ENCODE results near the gene LYSMD1. TPM values are rescaled to one million over a fixed set of nuclear protein-coding genes. Genes with fewer than 3 reads are reported as not detected.
"Not testable (repeated sequence)": the region's sequence is repeated elsewhere in the genome, so short reads cannot be mapped to it uniquely, and the experiment has no call there.

The LYSMD1 gene, protein sequence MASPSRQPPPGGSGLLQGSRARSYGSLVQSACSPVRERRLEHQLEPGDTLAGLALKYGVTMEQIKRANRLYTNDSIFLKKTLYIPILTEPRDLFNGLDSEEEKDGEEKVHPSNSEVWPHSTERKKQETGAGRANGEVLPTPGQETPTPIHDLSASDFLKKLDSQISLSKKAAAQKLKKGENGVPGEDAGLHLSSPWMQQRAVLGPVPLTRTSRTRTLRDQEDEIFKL
- 2.0 and 5.0 TPM in 2 replicates for total RNA-seq

DNA sequence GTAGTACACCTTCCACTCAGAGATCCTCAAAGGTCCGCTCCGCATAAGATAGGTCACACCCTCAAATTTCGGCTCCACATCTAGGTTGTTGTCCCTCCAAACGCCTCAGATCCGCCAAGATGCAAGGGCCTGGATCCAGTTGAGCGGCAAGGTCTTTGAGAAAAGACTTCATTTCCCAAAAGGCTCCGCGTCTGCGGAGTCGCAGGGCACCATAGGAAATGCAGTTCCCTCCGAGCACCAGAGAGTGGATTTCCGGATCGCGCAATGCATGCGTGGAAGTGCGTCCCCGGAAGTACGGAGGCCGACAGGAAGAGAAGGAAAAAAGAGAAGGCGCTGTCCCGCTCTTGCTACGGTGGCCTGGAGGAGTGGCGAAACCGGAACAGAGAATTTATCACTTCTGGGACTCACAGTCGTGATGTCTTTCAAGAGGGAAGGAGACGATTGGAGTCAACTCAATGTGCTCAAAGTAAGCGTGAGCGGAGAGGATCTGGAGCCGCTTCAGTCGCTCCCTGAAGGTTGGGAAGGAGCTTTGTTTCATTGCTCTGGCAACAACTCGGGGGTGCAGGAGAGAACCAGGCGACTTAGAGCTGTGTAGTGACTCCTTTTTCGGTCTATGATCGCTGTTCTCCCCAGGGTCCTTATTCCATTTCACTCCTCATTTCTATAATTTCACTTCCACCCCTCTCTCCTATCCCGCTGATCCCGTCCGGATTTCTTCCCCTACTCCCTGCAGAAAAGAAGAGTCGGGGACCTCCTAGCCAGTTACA is at the start of gene LYSMD1, which contains the start of gene SCNM1:
Gene LYSMD1, minus strand, starts transcription at position 165 of the 767 bp plus-strand sequence. CDS start 644 bp downstream, outside the sequence.
Gene SCNM1, plus strand, starts transcription at position 407 of the 767 bp plus-strand sequence. Its CDS starts 9 bp downstream, at position 416.
- peak; percentile 97 to 99 for DNase-seq (ENCODE audit: low read depth in 2 of 2)

DNA sequence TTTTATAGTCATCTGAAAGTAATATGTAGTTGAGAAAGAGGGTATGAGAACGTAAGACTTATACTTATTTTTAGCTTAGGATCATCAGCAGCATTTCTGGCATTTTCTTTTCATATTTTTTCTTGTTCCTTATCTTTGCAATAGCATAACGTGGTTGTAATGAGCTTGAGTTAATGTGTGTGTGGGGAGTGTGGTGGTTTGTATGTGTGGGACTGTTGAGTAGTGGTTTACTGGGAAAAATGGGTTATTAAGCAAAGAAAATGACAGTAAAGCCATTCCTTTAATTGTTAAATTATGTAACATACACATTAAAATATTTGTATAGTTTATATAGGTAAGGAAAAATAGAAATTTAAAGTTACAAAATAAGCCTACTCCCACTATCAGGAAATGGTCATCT is 47.9 kb upstream of the LYSMD1 start:
- no peak for DNase-seq (ENCODE audit: low read depth in 2 of 2)

DNA sequence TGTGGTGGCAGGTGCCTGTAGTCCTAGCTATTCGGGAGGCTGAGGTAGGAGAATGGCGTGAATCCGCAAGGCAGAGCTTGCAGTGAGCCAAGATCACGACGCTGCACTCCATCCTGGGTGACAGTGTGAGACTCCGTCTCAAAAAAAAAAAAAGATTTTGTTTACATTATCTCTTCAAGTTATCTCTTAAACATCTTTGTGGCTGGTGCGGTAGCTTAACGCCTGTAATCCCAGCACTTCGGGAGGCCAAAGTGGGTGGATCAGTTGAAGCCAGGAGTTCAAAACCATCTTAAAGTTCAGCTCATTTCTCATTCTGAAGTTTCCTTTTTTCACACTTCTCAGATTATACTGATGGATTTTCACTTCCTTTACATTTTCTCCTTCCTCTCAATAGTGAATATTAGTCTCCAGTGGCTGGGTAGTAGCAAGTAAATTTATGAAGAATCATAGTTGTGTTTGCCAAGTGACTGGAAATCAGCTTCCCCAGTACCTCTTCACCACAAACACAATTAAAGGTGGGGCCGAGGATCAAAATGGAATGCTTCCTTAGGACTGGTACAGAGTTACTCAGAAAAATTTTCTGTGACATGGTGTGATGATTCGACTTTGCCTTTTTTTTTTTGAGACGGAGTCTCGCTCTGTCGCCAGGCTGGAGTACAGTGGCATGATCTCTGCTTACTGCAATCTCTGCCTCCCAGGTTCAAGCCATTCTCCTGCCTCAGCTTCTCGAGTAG is 46.4 kb upstream of the LYSMD1 start:
- no peak for DNase-seq (ENCODE audit: low read depth in 2 of 2)

DNA sequence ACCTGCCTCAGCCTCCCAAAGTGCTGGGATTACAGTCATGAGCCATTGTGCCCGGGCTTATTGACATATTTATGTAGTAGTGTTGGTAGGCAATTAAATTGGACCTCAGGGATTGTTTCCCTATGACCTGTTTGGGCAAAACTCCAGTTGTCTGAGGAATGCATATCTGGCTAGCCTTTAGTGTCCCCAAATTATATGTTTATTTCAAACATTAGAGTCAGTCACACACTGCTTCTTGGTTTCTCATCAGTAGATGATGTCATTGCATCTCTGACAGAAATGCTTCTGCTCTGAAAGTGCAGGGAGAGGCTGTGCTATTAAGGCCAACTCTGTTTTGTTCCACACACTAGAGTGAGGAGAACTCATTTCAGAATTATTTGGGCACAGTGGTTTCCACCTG is 45.1 kb upstream of the LYSMD1 start:
- DNase-seq (ENCODE audit: low read depth in 2 of 2): peak in 1 of 2 donors; percentile 37

DNA sequence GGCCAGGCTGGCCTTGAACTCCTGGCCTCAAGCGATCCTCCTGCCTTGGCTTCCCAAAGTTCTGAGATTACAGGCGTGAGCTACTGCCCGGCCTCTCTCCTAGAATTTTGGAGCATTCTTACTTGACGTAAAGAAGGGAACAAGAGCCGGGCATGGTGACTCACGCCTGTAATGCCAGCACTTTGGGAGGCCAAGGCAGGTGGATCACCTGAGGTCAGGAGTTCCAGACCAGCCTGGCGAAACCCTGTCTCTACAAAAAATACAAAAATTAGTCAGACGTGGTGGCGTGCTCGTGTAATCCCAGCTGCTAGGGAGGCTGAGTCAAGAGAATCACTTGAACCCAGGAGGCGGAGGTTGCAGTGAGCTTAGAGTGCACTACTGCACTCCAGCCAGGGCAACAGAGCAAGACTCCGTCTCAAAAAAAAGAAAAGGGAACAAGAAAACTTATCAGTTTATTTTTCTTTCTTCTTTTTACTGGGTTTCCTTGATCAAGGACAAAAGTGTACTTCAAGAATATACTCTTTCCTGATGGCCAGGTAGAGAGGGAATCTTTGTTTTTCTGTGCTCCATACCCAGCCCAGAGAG is 39.8 kb upstream of the LYSMD1 start:
- DNase-seq (ENCODE audit: low read depth in 2 of 2): not testable (repeated sequence)

DNA sequence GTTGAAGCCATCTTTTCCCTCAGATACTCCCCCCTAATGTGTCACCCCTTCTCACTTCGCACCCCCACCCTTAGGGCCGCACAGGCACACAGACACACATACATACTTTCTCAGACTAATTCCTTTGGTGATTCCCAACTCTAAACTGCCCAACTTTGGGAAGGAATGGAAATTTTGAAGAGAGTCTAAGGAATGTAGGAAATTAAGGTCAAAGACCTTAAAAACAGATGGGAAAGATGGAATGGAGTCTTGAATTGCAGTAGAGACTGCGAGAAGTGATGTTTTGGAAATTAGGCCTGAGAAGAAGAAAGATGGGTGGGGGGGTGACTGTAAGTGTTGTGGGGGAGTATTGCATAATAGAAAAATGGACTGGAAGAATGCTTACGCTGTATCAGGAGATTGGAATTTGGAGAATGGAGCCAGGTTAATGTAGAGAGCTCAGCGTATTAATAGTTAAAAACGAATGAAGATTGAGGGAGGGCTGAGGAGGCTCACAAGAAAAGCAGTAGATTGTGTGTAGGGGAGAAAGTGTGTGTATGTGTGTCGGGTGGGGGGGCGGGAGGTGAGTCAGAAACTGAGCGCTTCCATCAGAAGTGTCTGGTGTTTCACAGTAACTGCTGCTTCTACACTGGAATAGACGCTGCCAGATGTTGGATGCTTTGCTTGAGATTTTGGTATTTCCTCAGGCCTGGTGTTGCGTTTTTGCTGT is 34.3 kb upstream of the LYSMD1 start:
- DNase-seq (ENCODE audit: low read depth in 2 of 2): peak; percentile 34 to 61

DNA sequence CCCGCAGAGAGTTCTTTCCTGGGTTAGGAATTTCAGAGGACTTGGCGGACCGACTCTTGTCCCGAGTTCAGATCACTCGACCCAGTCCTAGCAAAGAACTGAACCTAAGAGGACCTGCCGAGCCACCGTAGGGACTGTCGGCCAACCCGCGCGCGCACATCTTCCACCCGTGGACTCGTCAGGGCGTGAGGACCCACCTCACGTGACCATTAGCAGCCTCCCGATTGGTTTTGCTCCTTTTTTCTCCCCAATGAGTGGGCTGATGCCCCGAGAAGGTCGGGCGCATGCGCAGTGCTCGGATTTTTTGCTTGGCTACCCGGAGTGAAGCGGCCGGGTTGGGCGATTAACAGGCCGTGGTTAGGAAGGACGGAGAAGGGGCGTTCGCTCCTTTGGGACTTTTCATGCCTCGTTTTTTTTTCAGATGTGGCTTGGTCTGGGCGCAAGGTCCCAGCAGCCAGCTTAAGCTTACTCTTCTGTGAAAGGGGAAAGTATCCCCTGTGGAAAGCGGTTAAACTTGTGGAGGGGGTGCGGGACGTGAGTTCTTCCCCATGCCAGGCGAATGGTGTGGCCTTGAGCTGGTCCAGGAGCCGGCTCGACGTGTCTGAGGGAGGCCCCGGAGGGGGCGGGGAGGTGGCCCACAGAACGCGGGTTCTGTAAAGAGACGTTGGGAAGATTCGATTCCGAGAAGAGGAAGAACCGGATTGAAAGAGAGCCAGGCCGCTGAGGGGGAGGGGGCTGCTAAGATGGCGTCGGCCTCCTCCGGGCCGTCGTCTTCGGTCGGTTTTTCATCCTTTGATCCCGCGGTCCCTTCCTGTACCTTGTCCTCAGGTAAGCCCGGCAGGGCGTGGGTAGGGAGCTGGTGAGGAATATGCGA is 32.8 kb upstream of the LYSMD1 start, which contains the start of gene PIP5K1A:
Gene PIP5K1A, plus strand, starts transcription at position 299 of the 874 bp plus-strand sequence. Its CDS starts 445 bp downstream, at position 744.
- peak; percentile 98 to 99 for DNase-seq (ENCODE audit: low read depth in 2 of 2)

DNA sequence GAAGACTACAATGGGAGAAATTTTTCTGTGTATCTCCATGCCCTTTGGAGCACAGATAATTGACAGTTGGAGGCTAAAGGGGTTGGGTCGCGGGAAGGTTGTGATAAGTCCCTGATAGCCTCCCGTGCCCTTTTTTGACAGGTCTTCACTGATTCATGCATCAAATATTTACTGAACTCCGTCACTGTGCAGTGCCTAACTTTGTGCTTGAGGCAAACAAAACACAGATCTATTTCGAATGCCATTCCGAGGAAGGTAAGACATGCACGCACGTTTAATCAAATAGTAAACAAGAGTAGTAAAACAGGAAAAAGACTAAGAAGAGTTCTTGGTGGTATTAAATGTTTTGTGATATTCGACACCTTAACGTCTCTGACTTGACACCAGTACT is 32.2 kb upstream of the LYSMD1 start:
- DNase-seq (ENCODE audit: low read depth in 2 of 2): no peak

DNA sequence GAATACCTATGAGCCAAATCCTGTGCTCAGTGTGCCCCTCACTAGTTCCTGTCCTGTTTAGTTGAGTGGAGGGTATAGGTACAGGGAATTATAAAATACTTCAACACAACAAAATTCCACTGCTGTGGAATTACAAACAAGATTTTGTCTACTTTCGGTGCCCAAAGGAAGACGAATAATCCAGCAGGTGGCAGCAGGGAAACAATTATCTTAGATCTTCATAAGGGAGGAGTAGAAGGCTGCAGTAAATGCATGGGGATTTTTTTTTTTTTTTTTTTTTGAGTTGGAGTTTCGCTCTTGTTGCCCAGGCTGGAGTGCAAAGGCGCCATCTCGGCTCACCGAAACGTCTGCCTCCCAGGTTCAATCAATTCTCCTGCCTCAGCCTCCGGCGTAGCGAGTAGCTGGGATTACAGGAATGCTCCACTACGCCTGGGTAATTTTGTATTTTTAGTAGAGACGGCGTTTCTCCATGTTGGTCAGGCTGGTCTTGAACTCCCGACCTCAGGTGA is 30.6 kb upstream of the LYSMD1 start:
- peak; percentile 89 for DNase-seq (ENCODE audit: low read depth in 2 of 2)

DNA sequence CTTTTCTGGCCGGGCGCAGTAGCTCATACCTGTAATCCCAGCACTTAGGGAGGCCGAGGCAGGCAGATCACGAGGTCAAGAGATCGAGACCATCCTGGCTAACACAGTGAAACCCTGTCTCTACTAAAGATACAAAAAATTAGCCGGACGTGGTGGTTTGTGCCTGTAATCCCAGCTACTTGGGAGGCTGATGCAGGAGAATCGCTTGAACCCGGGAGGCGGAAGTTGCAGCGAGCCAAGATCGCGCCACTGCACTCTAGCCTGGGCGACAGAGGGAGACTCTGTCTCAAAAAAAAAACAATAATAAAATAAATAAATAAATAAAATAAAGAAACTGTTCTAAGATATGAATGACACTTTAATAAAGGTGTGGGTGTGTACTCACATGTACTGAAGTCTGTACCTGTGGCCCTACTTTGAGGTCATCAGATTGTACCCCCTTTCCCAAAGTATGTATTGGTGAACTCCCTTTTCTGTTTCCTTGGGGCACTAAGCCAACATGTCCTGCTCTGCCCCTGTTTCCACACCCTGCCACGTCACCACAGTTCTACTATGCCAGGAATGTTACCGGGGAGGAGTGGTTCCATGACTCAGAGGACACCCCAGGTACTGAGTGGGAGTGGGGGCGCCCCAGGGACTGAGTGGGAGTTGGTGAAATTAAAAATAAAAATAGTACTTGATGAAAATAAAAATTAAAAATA is 29.3 kb upstream of the LYSMD1 start:
- peak; percentile 72 to 80 for DNase-seq (ENCODE audit: low read depth in 2 of 2)

DNA sequence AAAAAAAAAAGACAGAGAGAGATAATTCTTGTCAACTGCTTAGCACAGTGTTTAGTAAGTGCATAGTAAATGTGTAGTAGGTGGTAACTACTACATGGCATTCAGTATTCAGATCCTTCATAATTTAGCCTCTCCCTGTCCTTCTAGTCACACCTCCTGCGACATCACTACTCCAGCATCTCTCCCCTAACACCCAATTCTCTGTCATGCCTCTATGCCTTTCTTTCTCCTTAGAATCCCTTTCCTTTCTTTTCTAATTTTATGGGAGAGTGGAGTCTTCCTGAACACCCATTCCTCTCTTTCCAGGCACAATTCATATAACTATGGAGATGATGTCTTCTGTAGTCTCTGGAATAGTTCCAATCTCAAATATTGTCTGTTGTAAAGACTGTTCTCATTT is 28.2 kb upstream of the LYSMD1 start:
- DNase-seq (ENCODE audit: low read depth in 2 of 2): no peak

DNA sequence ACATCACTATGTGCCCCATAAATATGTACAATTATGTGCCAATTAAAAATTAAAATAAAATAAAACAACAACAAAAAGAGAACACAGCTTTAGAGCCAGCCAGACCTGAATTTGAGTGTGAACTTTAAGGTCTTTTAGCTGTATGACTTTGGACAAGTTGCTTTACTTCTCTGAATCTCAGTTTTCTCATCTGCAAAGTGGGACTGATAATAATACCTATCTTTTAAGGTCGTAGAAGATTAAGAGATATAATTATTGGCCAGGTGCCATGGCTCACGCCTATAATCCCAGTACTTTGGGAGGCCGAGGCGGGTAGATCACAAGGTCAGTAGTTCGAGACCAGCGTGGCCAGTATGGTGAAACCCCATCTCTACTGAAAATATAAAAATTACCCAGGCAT is 27.6 kb upstream of the LYSMD1 start:
- no peak for DNase-seq (ENCODE audit: low read depth in 2 of 2)

DNA sequence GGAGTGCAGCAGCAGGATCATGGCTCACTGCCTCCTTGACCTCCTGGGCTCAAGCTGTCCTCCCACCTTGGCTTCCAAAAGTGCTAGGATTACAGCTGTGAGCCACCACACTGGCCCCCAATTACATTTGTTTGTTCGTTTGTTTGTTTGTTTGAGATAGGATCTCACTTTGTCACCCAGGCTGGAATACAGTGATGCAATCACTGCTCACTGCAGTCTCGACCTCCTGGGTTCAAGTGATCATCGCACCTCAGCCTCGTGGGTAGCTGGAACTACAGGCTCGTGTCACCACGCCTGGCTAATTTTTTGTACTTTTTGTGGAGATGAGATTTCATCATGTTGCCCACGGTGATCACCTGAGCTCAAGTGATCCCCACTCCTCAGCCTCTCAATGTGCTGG is 26.3 kb upstream of the LYSMD1 start:
- no peak for DNase-seq (ENCODE audit: low read depth in 2 of 2)

DNA sequence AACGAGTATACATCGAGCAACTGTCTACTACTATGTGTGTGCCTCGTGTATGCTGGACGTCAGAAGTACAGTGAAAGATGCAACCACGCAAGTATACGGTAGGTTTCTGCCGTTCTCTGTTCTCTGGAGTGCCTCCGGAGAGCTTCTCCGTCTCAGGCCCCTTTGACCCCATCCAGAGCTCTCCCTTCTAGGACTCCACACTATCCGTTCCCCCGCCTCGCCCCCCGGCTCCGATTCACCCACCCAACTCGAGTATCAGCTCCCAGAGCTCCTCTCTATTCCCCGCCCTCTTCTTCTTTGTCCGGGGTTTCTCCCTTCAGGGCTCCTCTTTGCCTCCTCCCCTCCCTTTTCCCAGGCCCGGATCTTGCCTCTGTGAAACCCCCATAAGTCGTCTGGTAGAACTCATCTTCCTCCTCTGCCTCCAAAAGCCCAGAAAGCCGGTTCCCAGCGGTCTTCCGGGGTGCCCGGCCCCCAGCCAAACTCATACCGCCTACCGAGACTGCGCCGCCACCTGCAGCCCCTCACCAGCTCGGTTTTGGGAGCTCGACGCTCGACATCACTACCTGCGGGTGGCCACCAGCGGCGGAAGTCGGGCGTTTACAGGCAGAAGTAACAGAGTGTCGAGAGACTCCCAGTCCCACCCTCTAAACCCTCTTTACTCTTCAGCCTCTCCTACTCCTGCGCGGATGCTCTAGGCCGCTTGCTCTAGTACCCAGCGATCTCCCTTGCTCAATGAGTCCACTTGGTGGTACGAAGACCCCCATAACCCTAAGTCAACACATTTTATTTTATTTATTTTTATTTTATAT is 24.1 kb upstream of the LYSMD1 start, which contains the start of gene VPS72:
Gene VPS72, minus strand, starts transcription at position 561 of the 809 bp plus-strand sequence. Its CDS starts 76 bp downstream, at position 485.
- peak; percentile 92 for DNase-seq (ENCODE audit: low read depth in 2 of 2)

DNA sequence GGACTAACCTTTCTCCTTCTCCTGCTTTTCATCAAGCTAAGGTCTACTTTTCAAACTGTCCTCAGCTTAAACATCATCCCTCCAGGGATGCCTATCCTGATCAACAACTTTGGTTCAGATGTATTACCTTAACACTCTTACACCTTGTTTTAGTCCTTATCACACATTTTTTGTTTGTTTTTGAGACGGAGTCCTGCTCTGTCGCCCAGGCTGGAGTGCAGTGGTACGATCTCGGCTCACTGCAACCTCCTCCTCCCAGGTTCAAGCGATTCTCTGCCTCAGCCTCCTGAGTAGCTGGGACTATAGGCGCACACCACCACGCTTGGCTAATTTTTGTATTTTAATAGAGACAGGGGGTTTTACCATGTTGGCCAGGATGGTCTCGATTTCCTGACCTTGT is 23.0 kb upstream of the LYSMD1 start:
- DNase-seq (ENCODE audit: low read depth in 2 of 2): not testable (repeated sequence)

DNA sequence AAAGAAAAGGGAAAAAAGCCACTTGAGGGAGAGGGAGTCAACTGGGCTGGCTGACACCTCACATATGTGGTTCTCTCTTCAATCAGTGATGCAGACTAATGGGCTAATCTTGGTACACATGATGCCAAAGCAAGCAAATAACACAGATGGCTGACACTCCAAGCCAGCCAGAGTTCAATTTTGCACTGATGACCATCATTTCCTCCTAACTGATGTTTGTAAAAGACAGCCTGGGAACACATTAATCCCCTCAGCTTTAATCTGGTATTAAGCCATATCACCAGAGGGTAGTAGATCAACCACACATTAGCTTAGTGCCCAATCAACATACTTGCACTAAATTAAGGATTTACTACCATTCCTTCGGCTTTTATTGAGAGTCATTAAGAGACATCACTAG is 21.5 kb upstream of the LYSMD1 start:
- DNase-seq (ENCODE audit: low read depth in 2 of 2): no peak

DNA sequence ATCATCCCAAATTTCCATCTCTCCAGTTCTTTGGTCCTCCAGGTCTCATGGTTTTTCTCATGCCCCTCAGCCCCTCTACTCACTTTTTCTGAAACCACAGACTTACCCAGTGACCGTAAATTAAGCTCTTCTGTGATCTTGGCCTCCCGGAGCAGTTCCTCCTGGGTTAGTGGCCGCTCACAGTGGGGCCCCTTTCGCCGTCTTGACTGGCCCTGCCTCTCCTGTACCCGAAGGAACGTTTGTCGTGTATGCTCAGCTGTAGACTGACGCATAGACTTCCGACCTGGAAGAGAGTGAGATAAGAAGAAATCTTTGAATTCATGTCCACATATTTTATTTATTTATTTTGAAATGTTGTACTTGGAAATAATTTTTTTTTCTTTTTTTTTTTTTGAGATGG is 18.5 kb upstream of the LYSMD1 start:
- DNase-seq (ENCODE audit: low read depth in 2 of 2): no peak

DNA sequence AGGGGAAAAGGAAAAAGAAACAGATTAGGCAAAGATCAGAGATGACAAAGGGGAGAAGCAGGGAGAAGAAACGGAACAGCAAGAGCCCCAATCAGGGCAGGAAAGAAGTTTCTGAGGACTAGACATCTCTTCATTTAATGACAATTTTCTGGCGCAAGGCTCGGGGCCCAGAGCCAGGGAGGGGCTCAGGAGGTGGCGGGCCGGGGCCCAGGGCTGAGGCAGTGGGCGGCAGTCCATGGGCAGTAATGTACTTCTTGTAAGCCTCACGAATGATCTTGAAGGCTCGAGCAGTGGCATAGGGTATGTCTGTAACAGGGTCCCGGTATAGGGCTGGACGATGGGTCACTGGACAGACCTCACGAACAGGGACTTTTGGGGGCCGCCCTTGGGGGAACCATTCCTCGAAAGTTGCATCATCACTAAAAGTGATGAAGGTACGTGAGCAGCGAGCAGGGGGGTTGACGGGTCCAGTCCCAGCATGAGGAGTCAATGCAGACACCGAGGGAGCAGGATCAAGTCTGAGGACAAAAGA is 10.9 kb upstream of the LYSMD1 start:
- no peak for DNase-seq (ENCODE audit: low read depth in 2 of 2)
